ENCODE data around the gene TLL2. TPM values are rescaled to one million over a fixed set of nuclear protein-coding genes. Genes with fewer than 3 reads are reported as not detected.

TLL2 gene
- total and polyA plus RNA-seq, 2 donors (not counting 3 experiments of a cell fraction or from before 2014, with no cell fraction given): 0.03 to 0.20 TPM

- BruUV-seq (replicated peaks): no TSS peak
- Histone ChIP-seq H3K36me3 (ENCODE audit: control insufficient read depth in 2 of 2, extremely low read depth in 1 of 2, insufficient read depth in 2 of 2, low read length in 2 of 2) (no peaks in the 10 kb centered on the region), H3K9ac (replicated peaks; ENCODE audit: extremely low read depth, insufficient read depth, low read length) (no peak overlapping the region), H3K27ac (ENCODE audit: insufficient read depth, low read depth, low read length) (no peak overlapping the region), H3K79me2 (ENCODE audit: control insufficient read depth, insufficient read depth, low read length) (no peaks in the 10 kb centered on the region), H3K9me1 (replicated peaks; ENCODE audit: control insufficient read depth, extremely low read depth, insufficient read depth, low read length) (no peaks in the 10 kb centered on the region), H3K4me1 (ENCODE audit: control insufficient read depth, extremely low read depth, insufficient read depth, low read length) (no peaks in the 10 kb centered on the region), H3K27me3 (ENCODE audit: control insufficient read depth in 2 of 2, insufficient read depth in 2 of 2, low read length in 2 of 2) (peaks cover 0 to 6% of the 10 kb centered on the region in 2 experiments), H3K4me2 (ENCODE audit: insufficient read depth, low read length) (no peak overlapping the region), H3K9me3 (replicated peaks; ENCODE audit: control insufficient read depth, insufficient read depth, low read length) (no peaks in the 10 kb centered on the region), H2AFZ (ENCODE audit: low read depth, low read length) (no peak overlapping the region), H3K4me3 (replicated peaks in 1 of 3; ENCODE audit: insufficient read depth in 1 of 3, low read depth in 1 of 3, low read length in 3 of 3) (no peak overlapping the region), H4K20me1 (replicated peaks; ENCODE audit: control insufficient read depth, extremely low read depth, insufficient read depth, low read length) (no peaks in the 10 kb centered on the region)
- ChIA-PET CTCF (interaction anchor here (0.5 to 7.0 kb wide), 31 partner anchors 8 to 427 kb away, joined by 3 to 154 read pairs (median 5); partner anchors contain the start of gene CC2D2B), POLR2A (no interaction called here)
- FAIRE-seq (peak; percentile 81), DNase-seq (ENCODE audit: low read depth, low spot score) (peak; percentile 50)
- intact Hi-C loops (cut with micrococcal nuclease) (loop anchor here (1.0 kb wide), 2 partner anchors 31 to 40 kb away; no protein-coding TSS in a partner anchor), dilution Hi-C loops (cut with MboI; ENCODE audit: extremely low pct_ligation_motif_present, low sequenced_read_pairs) (no loop called here)
- TF ChIP-seq CTCF (IDR thresholded peaks at IDR 0.05; ENCODE audit: extremely low read depth in 1 of 2, insufficient read depth in 1 of 2, low read depth in 1 of 2, low read length in 2 of 2): peak; percentile 68 to 74
- no peak for TF ChIP-seq GATA2 (IDR thresholded peaks at IDR 0.05; ENCODE audit: insufficient read depth, insufficient read length, low read depth, low read length)
Measured at GRCh38 chr10:96334616-96335526, 178.9 kb downstream of the TLL2 start.

DNA sequence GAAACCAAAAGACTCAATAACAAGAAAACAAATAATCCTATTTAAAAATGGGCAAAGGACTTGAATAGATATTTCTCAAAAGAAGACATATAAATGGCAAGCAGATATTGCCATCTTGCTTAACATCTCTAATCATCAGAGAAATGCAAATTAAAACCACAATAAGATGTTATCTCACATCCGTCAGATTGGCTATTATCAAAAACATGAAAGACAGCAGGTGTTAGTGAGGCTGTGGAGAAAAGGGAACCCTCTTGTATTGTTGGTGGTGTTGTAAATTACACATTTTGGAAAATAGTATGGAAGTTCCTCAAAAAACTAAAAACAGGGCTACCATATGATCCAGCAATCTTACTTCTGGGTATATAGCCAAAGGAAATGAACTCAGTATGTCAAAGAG, 180.6 kb downstream of the TLL2 start:
- no peaks in the 10 kb centered on the region for H3K79me2 ChIP-seq (ENCODE audit: control insufficient read depth, insufficient read depth, low read length)
- no peak overlapping the region for H3K9ac ChIP-seq (replicated peaks; ENCODE audit: extremely low read depth, insufficient read depth, low read length)
- ChIA-PET CTCF (interaction anchor here (7.0 kb wide), 1 partner anchor 315 kb away, joined by 154 read pairs; no protein-coding TSS in a partner anchor), POLR2A (no interaction called here)
- intact Hi-C loops (cut with micrococcal nuclease): no loop called here
- H3K27ac ChIP-seq (ENCODE audit: insufficient read depth, low read depth, low read length): no peak overlapping the region
- dilution Hi-C loops (cut with MboI; ENCODE audit: extremely low pct_ligation_motif_present, low sequenced_read_pairs): no loop called here
- H3K27me3 ChIP-seq (ENCODE audit: control insufficient read depth in 2 of 2, insufficient read depth in 2 of 2, low read length in 2 of 2): peaks cover 0 to 6% of the 10 kb centered on the region in 2 experiments
- no peaks in the 10 kb centered on the region for H3K9me3 ChIP-seq (replicated peaks; ENCODE audit: control insufficient read depth, insufficient read depth, low read length)
- no TSS peak for BruUV-seq (replicated peaks)
- DNase-seq (ENCODE audit: low read depth, low spot score) (no peak), FAIRE-seq (no peak)
- TF ChIP-seq CTCF (IDR thresholded peaks at IDR 0.05; ENCODE audit: extremely low read depth in 1 of 2, insufficient read depth in 1 of 2, low read depth in 1 of 2, low read length in 2 of 2) (no peak), EZH2 (IDR thresholded peaks at IDR 0.05; ENCODE audit: borderline replicate concordance, low read depth, low read length, severe bottlenecking) (no peak), POLR2A (IDR thresholded peaks at IDR 0.05; ENCODE audit: low read depth, low read length) (no peak), FOS (IDR thresholded peaks at IDR 0.05; ENCODE audit: borderline replicate concordance, insufficient read depth, low read length) (no peak), JUN (IDR thresholded peaks at IDR 0.05; ENCODE audit: borderline replicate concordance, insufficient read depth, insufficient read length, low read depth) (no peak), GATA2 (IDR thresholded peaks at IDR 0.05; ENCODE audit: insufficient read depth, insufficient read length, low read depth, low read length) (no peak), MYC (IDR thresholded peaks at IDR 0.05; ENCODE audit: low read depth, low read length) (no peak), POLR2AphosphoS5 (IDR thresholded peaks at IDR 0.05; ENCODE audit: insufficient read depth, low read depth, low read length) (no peak)
- TF ChIP-seq, protein P1, sequence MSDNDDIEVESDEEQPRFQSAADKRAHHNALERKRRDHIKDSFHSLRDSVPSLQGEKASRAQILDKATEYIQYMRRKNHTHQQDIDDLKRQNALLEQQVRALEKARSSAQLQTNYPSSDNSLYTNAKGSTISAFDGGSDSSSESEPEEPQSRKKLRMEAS (IDR thresholded peaks at IDR 0.05; ENCODE audit: insufficient read depth, insufficient read length): no peak
- H2AFZ ChIP-seq (ENCODE audit: low read depth, low read length): no peak overlapping the region
- no peaks in the 10 kb centered on the region for H3K9me1 ChIP-seq (replicated peaks; ENCODE audit: control insufficient read depth, extremely low read depth, insufficient read depth, low read length)
- no peaks in the 10 kb centered on the region for H4K20me1 ChIP-seq (replicated peaks; ENCODE audit: control insufficient read depth, extremely low read depth, insufficient read depth, low read length)
- H3K4me2 ChIP-seq (ENCODE audit: insufficient read depth, low read length): no peak overlapping the region
- no peaks in the 10 kb centered on the region for H3K4me1 ChIP-seq (ENCODE audit: control insufficient read depth, extremely low read depth, insufficient read depth, low read length)
- H3K4me3 ChIP-seq (replicated peaks in 1 of 3; ENCODE audit: insufficient read depth in 1 of 3, low read depth in 1 of 3, low read length in 3 of 3): no peak overlapping the region
- H3K36me3 ChIP-seq (ENCODE audit: control insufficient read depth in 2 of 2, extremely low read depth in 1 of 2, insufficient read depth in 2 of 2, low read length in 2 of 2): no peaks in the 10 kb centered on the region
